Stomach (tissue), 9 donors: ENCODE results near the gene PALLD. TPM values are rescaled to one million over a fixed set of nuclear protein-coding genes. Genes with fewer than 3 reads are reported as not detected.
"Not testable (repeated sequence)": the region's sequence is repeated elsewhere in the genome, so short reads cannot be mapped to it uniquely, and the experiment has no call there.

ENCODE experiments used
- DNase-seq, 2 donors: peaks; one replicate each; pipeline versions ENCODE4 v3.0.0 to v3.0.0-alpha.2; 2013 to 2019
- H3K27ac ChIP-seq, 5 donors: fragments of 200-600 bp in 4 of 5; sonication (generic) in 4 of 5; one replicate each; pipeline ENCODE4 v1.5.1; 2013 to 2019; ENCODE audit warnings: mild to moderate bottlenecking in 1 of 5, moderate library complexity in 1 of 5
- H3K27me3 ChIP-seq, 3 donors: fragments of 200-600 bp; sonication (generic); one replicate each; pipeline ENCODE4 v1.5.1; 2017 to 2019; ENCODE audit warnings: mixed run types in 1 of 3
- H3K36me3 ChIP-seq, 4 donors: fragments of 200-600 bp; sonication (generic); 1 replicate in 3 of 4; 2 replicates in 1 of 4; pipeline ENCODE4 v1.5.1; 2016 to 2019
- H3K4me1 ChIP-seq, 4 donors: fragments of 200-600 bp; sonication (generic); one replicate each; pipeline ENCODE4 v1.5.1; 2016 to 2019
- H3K4me3 ChIP-seq, 4 donors: fragments of 200-600 bp; sonication (generic) in 3 of 4; one replicate each; pipeline ENCODE4 v1.5.1; 2016 to 2019; ENCODE audit warnings: mild to moderate bottlenecking in 1 of 4
- H3K9me3 ChIP-seq, 4 donors: fragments of 200-600 bp; sonication (generic); one replicate each; pipeline ENCODE4 v1.5.1; 2016 to 2019
- EP300 ChIP-seq: sonication (generic); formaldehyde crosslinking; IDR thresholded peaks from one replicate; pipeline ENCODE4 v1.6.1; 2017; ENCODE audit warnings: antibody characterized with exemption
- POLR2A ChIP-seq, 4 donors: fragments of 450-650 bp; IDR thresholded peaks; one replicate each; pipeline ENCODE4 v1.6.1; 2016; ENCODE audit warnings: antibody characterized with exemption in 4 of 4, control low read depth in 2 of 4, mild to moderate bottlenecking in 1 of 4, moderate library complexity in 1 of 4
- POLR2AphosphoS5 ChIP-seq, 3 donors: sonication (generic); formaldehyde crosslinking; IDR thresholded peaks; one replicate each; pipeline ENCODE4 v1.6.1; 2016; ENCODE audit warnings: antibody characterized with exemption in 3 of 3
- WGBS, 5 donors: extraction: QIAGEN DNeasy Blood & Tissue Kit in 3 of 5; methylation state at CpG; one replicate each; pipeline versions ENCODE4 v1.1.5 to v1.1.7; 2013 to 2018; 5-methylcytosine and 5-hydroxymethylcytosine counted together
- intact Hi-C: fragments of 100-400 bp; cut with DNase I; formaldehyde crosslinking; loops from one replicate; pipeline ENCODE4 v1.15.1; 2023; ENCODE audit warnings: low total_unique reads
- polyA plus RNA-seq, 3 donors: library from polyadenylated mRNA; stranded (reverse); fragments of 200-250 nt; gene quantifications; one replicate each; pipeline ENCODE4 v1.2.3, GENCODE V29; 2013
- total RNA-seq, 5 donors: library from RNA; depleted of rRNA; stranded (reverse); fragments of >200 nt; gene quantifications; one replicate each; pipeline versions ENCODE4 v1.1.0 to v1.2.3, GENCODE V29; 2014 to 2016
- TF ChIP-seq, protein P1 (sequence below), 7 experiments: fragments of 450-650 bp in 4 of 7; fragments of 200-600 bp in 3 of 7; sonication (generic) in 3 of 7; IDR thresholded peaks; one replicate each; pipeline ENCODE4 v1.5.1; 2016 to 2019; ENCODE audit warnings: antibody characterized with exemption in 7 of 7, control low read depth in 2 of 7, mild to moderate bottlenecking in 1 of 7
- donor health status: healthy with polysubstance abuse.
- donor health status: Bipolar disorder and iron deficiency.
- donor health status: healthy.

Gene PALLD
- total and polyA plus RNA-seq, 8 donors: 75.9 to 984 (median 206) TPM

DNA sequence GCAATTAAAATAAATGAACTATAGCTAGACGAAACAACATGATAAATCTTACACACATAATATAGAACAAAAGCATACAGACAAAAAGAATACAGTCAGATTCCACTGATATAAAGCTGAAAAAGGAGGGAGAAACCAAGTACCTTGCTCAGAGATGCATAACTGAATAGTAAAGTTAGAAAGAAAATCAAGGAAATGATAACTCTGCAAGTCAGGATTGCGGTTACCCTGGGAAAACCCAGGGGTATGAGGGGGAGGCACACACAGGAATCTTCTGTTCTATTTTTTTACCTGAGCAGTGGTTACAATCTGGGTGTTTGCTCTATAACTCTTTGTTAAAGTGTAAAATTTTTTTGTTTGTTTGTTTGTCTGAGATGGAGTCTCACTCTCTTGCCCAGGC lies 304.1 kb downstream of the PALLD start:
- Histone ChIP-seq H3K27ac (no peak overlapping the region), H3K4me3 (no peak overlapping the region), H3K9me3 (no peaks in the 10 kb centered on the region), H3K27me3 (no peaks in the 10 kb centered on the region), H3K36me3 (no peaks in the 10 kb centered on the region), H3K4me1 (peaks cover 14 to 55% (median 31%) of the 10 kb centered on the region in 4 donors)
- no peak for DNase-seq
- intact Hi-C loops: no loop called here
- 60 to 74% (median 73%) methylated on average over 2 of the region's 2 CpGs for WGBS, 5 donors
- no peak for TF ChIP-seq POLR2AphosphoS5 (IDR thresholded peaks at IDR 0.05)
- no peak for TF ChIP-seq POLR2A (IDR thresholded peaks at IDR 0.05)
- no peak for TF ChIP-seq EP300
- TF ChIP-seq, protein P1, sequence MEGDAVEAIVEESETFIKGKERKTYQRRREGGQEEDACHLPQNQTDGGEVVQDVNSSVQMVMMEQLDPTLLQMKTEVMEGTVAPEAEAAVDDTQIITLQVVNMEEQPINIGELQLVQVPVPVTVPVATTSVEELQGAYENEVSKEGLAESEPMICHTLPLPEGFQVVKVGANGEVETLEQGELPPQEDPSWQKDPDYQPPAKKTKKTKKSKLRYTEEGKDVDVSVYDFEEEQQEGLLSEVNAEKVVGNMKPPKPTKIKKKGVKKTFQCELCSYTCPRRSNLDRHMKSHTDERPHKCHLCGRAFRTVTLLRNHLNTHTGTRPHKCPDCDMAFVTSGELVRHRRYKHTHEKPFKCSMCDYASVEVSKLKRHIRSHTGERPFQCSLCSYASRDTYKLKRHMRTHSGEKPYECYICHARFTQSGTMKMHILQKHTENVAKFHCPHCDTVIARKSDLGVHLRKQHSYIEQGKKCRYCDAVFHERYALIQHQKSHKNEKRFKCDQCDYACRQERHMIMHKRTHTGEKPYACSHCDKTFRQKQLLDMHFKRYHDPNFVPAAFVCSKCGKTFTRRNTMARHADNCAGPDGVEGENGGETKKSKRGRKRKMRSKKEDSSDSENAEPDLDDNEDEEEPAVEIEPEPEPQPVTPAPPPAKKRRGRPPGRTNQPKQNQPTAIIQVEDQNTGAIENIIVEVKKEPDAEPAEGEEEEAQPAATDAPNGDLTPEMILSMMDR (IDR thresholded peaks at IDR 0.05): no peak

DNA sequence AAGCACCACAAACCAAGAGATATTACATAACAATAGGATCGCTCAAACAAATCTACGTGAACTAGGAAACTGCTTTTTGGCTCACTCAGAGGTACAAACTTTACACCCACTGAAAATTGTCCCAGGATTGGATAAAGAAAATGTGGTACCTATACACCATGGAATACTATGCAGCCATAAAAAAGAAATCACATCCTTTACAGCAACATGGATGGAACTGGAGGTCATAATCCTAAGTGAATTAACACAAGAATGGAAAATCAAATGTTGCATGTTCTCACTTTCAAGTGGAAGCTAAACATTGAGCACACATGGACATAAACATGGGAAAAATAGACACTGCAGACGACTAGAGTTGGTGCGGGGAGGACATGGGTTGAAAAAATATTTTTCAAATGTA lies 305.4 kb downstream of the PALLD start:
- no peak for DNase-seq
- Histone ChIP-seq H3K4me1 (peaks cover 6 to 42% (median 22%) of the 10 kb centered on the region in 4 donors), H3K27me3 (no peaks in the 10 kb centered on the region), H3K9me3 (no peaks in the 10 kb centered on the region), H3K4me3 (no peak overlapping the region), H3K36me3 (no peaks in the 10 kb centered on the region), H3K27ac (no peak overlapping the region)
- TF ChIP-seq POLR2A (IDR thresholded peaks at IDR 0.05) (no peak), EP300 (no peak), POLR2AphosphoS5 (IDR thresholded peaks at IDR 0.05) (no peak)
- TF ChIP-seq, protein P1 (IDR thresholded peaks at IDR 0.05): no peak
- WGBS, 5 donors: 96 to 99% (median 98%) methylated on average over 4 of the region's 4 CpGs
- intact Hi-C loops: no loop called here

DNA sequence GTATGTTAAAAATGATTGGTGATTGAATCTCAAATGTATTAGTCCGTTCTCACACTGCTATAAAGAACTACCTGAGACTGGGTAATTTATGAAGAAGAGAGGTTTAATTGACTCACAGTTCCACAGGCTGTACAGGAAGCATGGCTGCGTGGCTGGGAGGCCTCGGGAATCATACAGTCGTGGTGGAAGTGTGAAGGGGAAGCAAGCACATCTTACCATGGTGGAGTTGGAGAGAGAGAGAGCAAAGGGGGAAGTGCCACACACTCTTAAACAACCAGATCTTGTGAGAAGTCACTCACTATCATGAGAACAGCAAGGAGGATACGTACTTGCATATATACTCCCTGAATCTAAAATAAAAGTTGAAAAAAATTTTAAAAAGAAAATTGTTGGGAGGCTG lies 306.2 kb downstream of the PALLD start:
- H3K4me3 ChIP-seq, H3K27ac ChIP-seq, intact Hi-C loops, H3K36me3 ChIP-seq, H3K9me3 ChIP-seq, DNase-seq, H3K27me3 ChIP-seq: not testable (repeated sequence)
- H3K4me1 ChIP-seq: peaks cover 4 to 34% (median 15%) of the 10 kb centered on the region in 4 donors
- WGBS, 5 donors: 71 to 89% (median 87%) methylated on average over 5 of the region's 5 CpGs

DNA sequence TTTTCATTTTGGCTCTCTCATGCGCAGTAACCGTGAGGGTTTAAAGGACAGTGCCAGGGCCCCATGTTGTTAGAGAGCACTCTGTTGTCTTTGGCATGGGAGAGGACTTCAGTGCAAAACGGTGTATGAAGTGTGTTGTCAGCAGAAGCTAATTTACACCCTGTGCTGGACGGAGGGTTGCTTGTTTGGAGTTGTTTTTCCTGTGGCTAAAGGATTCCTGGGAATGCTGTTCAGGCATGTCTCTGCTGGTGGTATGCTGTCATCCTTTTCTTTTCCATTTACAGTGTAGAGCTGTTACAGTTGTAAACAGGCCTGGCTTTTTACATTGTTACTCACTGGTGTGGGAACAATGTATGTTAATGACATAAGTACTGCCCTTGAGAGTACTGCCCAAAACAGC lies 306.9 kb downstream of the PALLD start:
- H3K36me3 ChIP-seq: no peaks in the 10 kb centered on the region
- no peak overlapping the region for H3K27ac ChIP-seq
- peaks cover 4 to 33% (median 15%) of the 10 kb centered on the region in 4 donors for H3K4me1 ChIP-seq
- TF ChIP-seq EP300: no peak
- TF ChIP-seq, protein P1 (IDR thresholded peaks at IDR 0.05): no peak
- TF ChIP-seq POLR2A (IDR thresholded peaks at IDR 0.05): no peak
- TF ChIP-seq POLR2AphosphoS5 (IDR thresholded peaks at IDR 0.05): no peak
- H3K9me3 ChIP-seq: no peaks in the 10 kb centered on the region
- peak in 1 of 2 donors; percentile 40 for DNase-seq
- WGBS, 5 donors: 69 to 88% (median 78%) methylated on average over 4 of the region's 4 CpGs
- intact Hi-C loops: no loop called here
- H3K4me3 ChIP-seq: no peak overlapping the region
- no peaks in the 10 kb centered on the region for H3K27me3 ChIP-seq

DNA sequence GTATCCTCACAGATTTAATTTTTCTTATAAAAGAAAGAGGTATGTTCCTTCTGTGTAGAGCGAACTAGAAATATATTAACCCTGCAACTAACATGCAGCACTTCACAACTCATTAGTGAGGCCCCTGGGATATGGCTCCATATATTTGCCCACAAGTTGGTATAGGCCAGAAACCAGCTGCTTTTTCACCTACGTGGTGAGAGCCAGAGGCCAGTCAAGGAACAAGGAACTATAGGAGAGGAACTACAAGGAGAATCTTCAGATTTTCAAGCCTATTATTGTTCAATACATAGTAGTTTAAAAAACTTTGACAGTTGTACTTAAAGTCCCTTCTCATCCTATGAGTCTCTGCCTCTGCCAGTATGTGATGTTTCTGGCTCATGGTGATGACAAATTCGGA lies 307.3 kb downstream of the PALLD start:
- no peak for TF ChIP-seq POLR2AphosphoS5 (IDR thresholded peaks at IDR 0.05)
- no peak for TF ChIP-seq EP300
- TF ChIP-seq, protein P1 (IDR thresholded peaks at IDR 0.05): no peak
- no peak for TF ChIP-seq POLR2A (IDR thresholded peaks at IDR 0.05)
- Histone ChIP-seq H3K4me1 (peaks cover 4 to 31% (median 15%) of the 10 kb centered on the region in 4 donors), H3K27ac (no peak overlapping the region), H3K4me3 (no peak overlapping the region), H3K36me3 (no peaks in the 10 kb centered on the region), H3K27me3 (no peaks in the 10 kb centered on the region), H3K9me3 (no peaks in the 10 kb centered on the region)
- WGBS, 5 donors: 75 to 84% (median 83%) methylated on average over 3 of the region's 3 CpGs
- DNase-seq: no peak
- intact Hi-C loops: no loop called here
